Erythroblast (primary cell): ENCODE measurements around the gene FAM83E.

Source experiments
- GATA1 ChIP-seq: IDR thresholded peaks from 2 replicates; pipeline ENCODE4 v1.6.1; 2011; ENCODE audit warnings: low read depth, mild to moderate bottlenecking, control low read depth, low read length, moderate library complexity
- POLR2A ChIP-seq: IDR thresholded peaks from 2 replicates; pipeline ENCODE4 v1.6.1; 2011; ENCODE audit warnings: mild to moderate bottlenecking, low read length

GRCh38 chr19:48635263-48635965, 20.5 kb upstream of the FAM83E start:
- no peak for TF ChIP-seq POLR2A
- TF ChIP-seq GATA1: no peak
